NCI-H1048 (cell line): ENCODE data around the gene SLC25A4.
"Not testable (repeated sequence)": the region's sequence is repeated elsewhere in the genome, so short reads cannot be mapped to it uniquely, and the experiment has no call there.

Source experiments
- DNase-seq: peaks from one replicate; lab custom pipeline; 2025; lab: John Stamatoyannopoulos, UW

The SLC25A4 gene

GRCh38 chr4:185142912-185143600 is at the start of gene SLC25A4:
TSS of gene SLC25A4 (plus strand) at chr4:185143266. CDS start at chr4:185143373, 107 bp downstream.
- DNase-seq: peak; percentile 66

- no peak for DNase-seq
These were observed 49.5 kb upstream of the SLC25A4 start for GRCh38 chr4:185093603-185094002.

GRCh38 chr4:185096032-185096653 is 46.9 kb upstream of the SLC25A4 start:
- no peak for DNase-seq

- no peak for DNase-seq
These were observed 44.6 kb upstream of the SLC25A4 start for GRCh38 chr4:185098474-185098873.

- DNase-seq: no peak
These were observed 43.9 kb upstream of the SLC25A4 start for GRCh38 chr4:185099024-185099682.

GRCh38 chr4:185099940-185100339 is 43.1 kb upstream of the SLC25A4 start:
- no peak for DNase-seq

- no peak for DNase-seq
These were observed 42.6 kb upstream of the SLC25A4 start for GRCh38 chr4:185100423-185100822.

GRCh38 chr4:185101354-185101890 is 41.6 kb upstream of the SLC25A4 start:
- no peak for DNase-seq

GRCh38 chr4:185104733-185105132 is 38.3 kb upstream of the SLC25A4 start:
- no peak for DNase-seq

GRCh38 chr4:185106353-185106752 is 36.7 kb upstream of the SLC25A4 start:
- DNase-seq: no peak

GRCh38 chr4:185107574-185107973 is 35.5 kb upstream of the SLC25A4 start:
- not testable (repeated sequence) for DNase-seq

GRCh38 chr4:185108185-185108584 is 34.9 kb upstream of the SLC25A4 start:
- no peak for DNase-seq

- DNase-seq: no peak
These were observed 34.4 kb upstream of the SLC25A4 start for GRCh38 chr4:185108669-185109068.

GRCh38 chr4:185109736-185110135 is 33.3 kb upstream of the SLC25A4 start:
- DNase-seq: no peak

- DNase-seq: no peak
These were observed 32.7 kb upstream of the SLC25A4 start for GRCh38 chr4:185110375-185110823.

- DNase-seq: no peak
These were observed 31.0 kb upstream of the SLC25A4 start for GRCh38 chr4:185112104-185112503.

GRCh38 chr4:185113340-185113739 is 29.7 kb upstream of the SLC25A4 start:
- DNase-seq: no peak

GRCh38 chr4:185115827-185116232 is 27.2 kb upstream of the SLC25A4 start:
- DNase-seq: no peak

- no peak for DNase-seq
These were observed 25.6 kb upstream of the SLC25A4 start for GRCh38 chr4:185117300-185117934.

- DNase-seq: no peak
These were observed 24.2 kb upstream of the SLC25A4 start for GRCh38 chr4:185118876-185119275.

- not testable (repeated sequence) for DNase-seq
These were observed 23.6 kb upstream of the SLC25A4 start for GRCh38 chr4:185119467-185119866.

GRCh38 chr4:185119927-185120630 is 23.0 kb upstream of the SLC25A4 start:
- DNase-seq: no peak
